Neural progenitor cell (in vitro differentiated cells): ENCODE data around the gene DRG1.

Experiments used
- CTCF ChIP-seq: fragments of 200-600 bp; sonication (generic); IDR thresholded peaks from 2 replicates; pipeline ENCODE4 v1.5.1; 2017; ENCODE audit warnings: antibody characterized with exemption, mild to moderate bottlenecking
- EZH2 ChIP-seq: fragments of 200-600 bp; sonication (generic); IDR thresholded peaks from 2 replicates; pipeline ENCODE4 v1.6.1; 2017; ENCODE audit warnings: antibody characterized with exemption, mild to moderate bottlenecking, moderate library complexity
- EZH2phosphoT487 ChIP-seq: fragments of 200-600 bp; sonication (generic); IDR thresholded peaks from 2 replicates; pipeline ENCODE4 v1.6.1; 2017; ENCODE audit warnings: antibody characterized with exemption

GRCh38 chr22:31441652-31442051 lies 42.2 kb downstream of the DRG1 start:
- no peak for TF ChIP-seq CTCF
- TF ChIP-seq EZH2, result no peak
- TF ChIP-seq EZH2phosphoT487, result no peak
